HG03354 (cell line): Measurements from ENCODE around the gene BEST4.
"Not testable (repeated sequence)": the region's sequence is repeated elsewhere in the genome, so short reads cannot be mapped to it uniquely, and the experiment has no call there.

Experiments
- ATAC-seq: cut with Tn5 transposase; IDR thresholded peaks from one replicate; pipeline ENCODE4 v1.9.1; 2021; ENCODE audit warnings: mild to moderate bottlenecking; ENCODE audit not compliant: unreplicated experiment, poor library complexity, severe bottlenecking

BEST4 gene

GRCh38 chr1:44788120-44788860, at the start of gene BEST4:
Gene BEST4 (minus strand): TSS chr1:44788170. CDS start chr1:44787705, 465 bp downstream.
- no peak for ATAC-seq

DNA sequence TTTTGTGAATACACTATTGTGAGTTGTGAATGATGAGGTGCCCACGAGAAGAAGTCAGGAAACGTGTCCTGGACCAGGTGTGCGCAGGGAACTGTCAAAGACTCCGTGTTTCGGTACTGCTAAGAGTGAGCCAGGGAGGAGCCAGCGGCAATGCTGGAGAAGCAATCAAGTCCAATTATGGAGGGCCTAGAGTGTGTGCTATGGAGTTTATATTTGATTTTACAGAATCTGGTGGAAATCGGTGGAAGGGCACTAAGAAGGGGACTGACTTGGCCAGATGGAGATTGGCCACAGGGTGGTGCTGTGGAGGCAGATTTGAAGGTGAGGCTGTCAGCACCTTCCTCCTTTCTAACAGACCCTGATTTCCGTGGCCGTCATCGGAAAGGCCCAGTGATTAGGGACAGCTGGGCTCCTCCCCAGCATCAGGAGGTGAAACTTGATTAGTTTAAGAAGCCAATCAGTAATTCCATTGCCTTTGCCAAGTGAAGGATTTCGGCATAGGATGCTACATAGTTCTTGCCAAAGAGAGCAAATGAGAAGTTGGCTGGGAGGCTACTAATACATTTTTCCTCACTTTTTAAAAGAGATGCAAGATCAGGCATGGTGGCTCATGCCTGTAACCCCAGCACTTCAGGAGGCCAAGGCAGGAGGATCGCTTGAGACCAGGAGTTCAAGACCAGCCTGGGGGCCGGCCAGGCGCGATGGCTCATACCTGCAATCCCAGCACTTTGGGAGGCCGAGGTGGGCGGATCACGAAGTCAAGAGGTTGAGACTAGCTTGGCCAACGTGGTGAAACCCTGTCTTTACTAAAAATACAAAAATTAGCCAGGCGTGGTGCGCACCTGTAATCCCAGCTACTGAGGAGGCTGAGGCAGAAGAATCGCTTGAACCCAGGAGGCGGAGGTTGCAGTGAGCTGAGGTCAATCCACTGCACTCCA, 48.0 kb upstream of the BEST4 start:
- peak; percentile 82 for ATAC-seq

DNA sequence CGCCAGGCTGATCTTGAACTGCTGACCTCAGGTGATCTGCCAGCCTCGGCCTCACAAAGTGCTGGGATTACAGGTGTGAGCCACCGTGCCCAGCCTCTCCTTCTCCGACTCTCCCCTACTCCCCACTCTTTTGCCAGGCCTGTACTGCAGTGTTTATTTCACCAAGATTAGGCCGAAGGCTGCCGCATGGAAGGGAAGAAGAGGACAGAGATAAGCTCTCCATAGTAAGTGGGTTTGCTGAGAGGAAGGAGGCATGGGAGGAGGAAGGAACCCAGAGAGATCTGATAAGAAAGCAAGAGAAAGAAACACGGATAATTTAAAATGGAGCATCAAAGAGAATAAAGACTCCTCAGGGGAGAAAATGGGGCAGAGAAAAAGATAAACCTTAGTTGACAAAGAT, 46.4 kb upstream of the BEST4 start:
- ATAC-seq, result no peak

- no peak for ATAC-seq
These were observed 44.2 kb upstream of the BEST4 start for GRCh38 chr1:44832056-44832705.

DNA sequence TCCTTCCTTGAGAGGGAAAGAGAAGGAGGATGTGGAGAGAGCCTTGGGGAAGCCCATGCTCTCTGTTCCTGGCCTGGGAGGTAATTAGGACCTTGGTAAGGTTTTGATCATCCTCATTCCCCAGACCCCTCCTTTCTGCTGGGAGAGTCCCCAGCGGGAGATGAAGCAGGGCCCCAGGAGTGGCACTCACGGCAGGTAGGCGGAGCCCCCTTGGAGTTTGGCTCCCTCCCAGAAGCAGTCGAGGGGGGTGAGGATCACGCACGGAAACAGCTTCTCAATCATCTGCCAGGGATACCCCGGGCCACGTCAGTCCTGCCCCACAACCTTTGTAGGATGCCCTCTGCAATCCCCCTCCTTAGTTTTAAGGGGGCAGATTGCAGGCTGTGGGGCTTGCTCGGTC, 43.5 kb upstream of the BEST4 start:
- ATAC-seq, result no peak

- ATAC-seq, result no peak
These were observed 42.9 kb upstream of the BEST4 start for GRCh38 chr1:44830900-44831304.

GRCh38 chr1:44829506-44830384, 41.8 kb upstream of the BEST4 start:
- no peak for ATAC-seq

DNA sequence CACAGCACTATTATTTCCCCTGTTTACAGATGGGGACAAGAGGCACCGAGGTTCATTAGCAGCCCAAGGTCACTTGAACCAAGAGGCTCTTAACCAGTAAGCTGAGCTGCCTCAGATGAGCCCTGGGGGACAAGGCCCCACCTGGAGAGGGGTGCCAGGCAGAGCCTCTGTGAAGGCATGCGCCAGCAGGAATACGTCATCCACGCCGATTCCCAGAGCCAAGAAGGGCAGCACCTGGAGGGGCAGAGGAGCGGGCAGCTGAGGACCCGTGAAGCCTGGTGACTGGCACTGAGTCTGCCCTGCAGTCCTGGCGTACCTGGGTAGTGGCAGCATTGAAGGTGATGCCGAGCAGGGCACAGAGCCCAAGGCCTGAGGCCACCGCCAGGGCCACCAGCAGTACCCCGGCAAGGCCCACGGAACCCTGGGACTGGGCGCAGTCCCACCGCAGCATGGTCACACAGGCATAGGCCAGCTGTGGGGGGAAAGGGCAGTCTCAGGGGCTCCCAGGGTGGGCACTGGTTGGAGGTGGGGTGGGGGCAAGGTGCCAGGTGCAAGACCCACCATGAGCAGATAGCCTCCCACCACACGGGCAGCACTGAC, 41.0 kb upstream of the BEST4 start:
- ATAC-seq, result no peak

- ATAC-seq, result no peak
These were observed 40.2 kb upstream of the BEST4 start for GRCh38 chr1:44828003-44828651.

DNA sequence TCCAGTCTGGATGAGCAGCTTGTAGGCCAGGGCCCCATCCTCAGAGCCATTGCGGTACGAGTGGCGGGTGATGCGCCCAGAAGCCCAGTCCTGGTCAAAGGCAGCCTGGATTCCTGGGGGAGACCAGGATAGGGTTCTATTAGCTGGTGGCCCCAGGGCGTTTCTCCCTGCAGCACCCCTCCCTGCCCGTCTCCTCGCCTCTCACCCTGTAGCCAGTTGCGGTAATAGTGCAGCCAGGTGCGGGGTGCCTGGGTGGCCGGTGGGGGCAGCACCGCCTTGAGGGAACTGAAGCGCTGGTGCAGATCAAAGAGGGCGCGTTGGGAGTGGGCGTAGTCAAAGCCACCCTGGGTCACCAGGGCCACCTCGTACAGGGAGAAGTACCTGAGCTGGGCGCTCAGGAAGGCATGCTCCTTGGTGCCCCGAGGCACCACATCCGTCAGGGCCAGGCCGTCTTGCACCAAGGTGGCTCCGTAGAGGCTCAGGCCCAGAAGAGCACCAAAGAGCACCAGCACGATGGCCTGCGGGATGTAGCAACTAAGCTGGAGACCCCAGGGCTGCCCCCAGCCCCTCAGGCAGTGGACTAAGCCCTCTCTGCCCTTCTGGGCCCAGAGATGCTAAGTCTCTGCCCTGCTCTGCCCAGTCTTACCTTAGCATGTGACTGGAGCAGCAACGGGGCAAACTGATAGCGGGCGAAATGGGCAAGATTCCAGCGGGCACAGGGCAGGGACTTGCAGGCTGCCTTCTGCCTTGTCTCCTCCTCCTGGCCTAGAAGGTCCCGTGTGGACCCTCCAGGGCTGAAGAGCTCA, 39.4 kb upstream of the BEST4 start:
- no peak for ATAC-seq

GRCh38 chr1:44826375-44827196, 38.6 kb upstream of the BEST4 start:
- no peak for ATAC-seq

- ATAC-seq, result not testable (repeated sequence)
These were observed 36.4 kb upstream of the BEST4 start for GRCh38 chr1:44824392-44824791.

DNA sequence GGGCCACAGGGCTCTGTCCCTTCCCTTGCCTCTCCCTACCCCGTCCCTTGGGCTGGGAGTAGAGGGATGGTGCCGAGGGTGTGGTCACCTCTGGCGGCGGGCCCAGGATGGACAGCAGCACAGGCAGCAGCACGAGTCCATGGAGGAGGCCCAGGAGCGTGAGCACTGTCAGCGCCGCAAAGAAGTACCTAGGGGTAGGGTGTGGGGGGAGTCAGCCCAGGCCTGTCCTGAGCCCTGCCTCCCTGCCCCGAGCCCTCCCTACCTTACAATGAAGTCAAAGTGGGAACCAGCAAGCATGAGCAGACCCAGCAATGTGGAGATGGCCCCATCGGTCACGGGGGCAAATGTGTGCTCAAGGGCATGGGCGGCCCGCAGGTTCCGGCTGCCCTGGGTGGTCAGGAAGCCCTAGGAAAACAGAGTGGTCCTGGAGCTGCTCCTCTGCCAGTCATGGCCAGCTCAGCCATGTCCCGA, 35.0 kb upstream of the BEST4 start:
- ATAC-seq, result no peak

DNA sequence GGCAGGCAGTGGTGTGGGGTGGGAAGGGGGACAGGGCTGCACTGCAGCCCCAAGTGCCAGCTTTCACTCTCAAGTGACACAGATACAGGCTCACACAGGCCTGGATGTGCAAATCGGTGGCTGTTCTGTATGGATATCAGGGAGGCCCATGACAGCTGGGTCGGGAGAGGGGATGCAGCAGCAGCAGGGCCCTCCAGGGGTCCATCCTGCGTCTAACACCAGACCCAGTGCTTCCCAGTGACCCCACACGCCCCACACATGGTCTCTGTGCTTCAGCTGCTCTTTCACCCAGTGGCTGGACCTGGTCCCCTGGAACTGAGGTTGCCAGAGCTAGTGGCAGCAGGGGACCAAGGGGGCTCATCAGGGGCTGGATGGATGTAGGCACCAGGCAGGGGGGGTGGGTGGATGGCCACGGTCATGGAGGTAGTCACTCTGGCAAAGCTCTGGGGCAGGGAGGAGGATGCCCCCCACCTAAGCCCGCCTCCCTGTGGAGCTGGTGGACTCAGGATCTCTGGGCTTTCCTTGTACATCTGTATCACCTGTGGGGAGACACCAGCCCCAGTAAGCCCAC, 34.2 kb upstream of the BEST4 start:
- ATAC-seq, result no peak

- no peak for ATAC-seq
These were observed 33.3 kb upstream of the BEST4 start for GRCh38 chr1:44821240-44821715.
